A549 treated with AZD9567 at 1 μM for 4 hours (cell line): ENCODE results near the gene IGSF22. TPM values are rescaled to one million over a fixed set of nuclear protein-coding genes. Genes with fewer than 3 reads are reported as not detected.

ENCODE experiments used
- total RNA-seq: library from RNA; stranded (reverse); fragments of 200-300 nt; extraction: Qiagen RNA extraction; gene quantifications from 5 replicates; pipeline ENCODE4 v1.2.3, GENCODE V29; 2022; ENCODE audit not compliant: insufficient read depth

Gene IGSF22
- total RNA-seq, result not detected in 5 replicates

GRCh38 chr11:18726040-18726439 lies at the start of gene IGSF22:
IGSF22 (minus strand) TSS chr11:18726188; CDS start chr11:18724236, 1,952 bp downstream.

GRCh38 chr11:18698341-18699268 lies 27.4 kb downstream of the IGSF22 start, which contains the start of gene TMEM86A:
TMEM86A (plus strand) TSS chr11:18698779; CDS start chr11:18698887, 108 bp downstream.

Other genes starting within 250 kb of the IGSF22 start
- gene TSG101, start 199.2 kb downstream of the IGSF22 start, total RNA-seq, result 95.6 to 154 TPM (median 101 TPM) in 5 replicates
- 18.3 to 22.1 TPM (median 21.0 TPM) in 5 replicates for gene UEVLD, start 137.5 kb downstream of the IGSF22 start, total RNA-seq
- 1.8 to 2.6 TPM (median 2.1 TPM) in 4 of 5 replicates, not detected in the other for gene MISFA, start 126.4 kb downstream of the IGSF22 start, total RNA-seq
- gene SPTY2D1, start 91.8 kb downstream of the IGSF22 start, total RNA-seq, result 15.7 to 20.7 TPM (median 18.0 TPM) in 5 replicates
- gene TMEM86A, start 27.4 kb downstream of the IGSF22 start, total RNA-seq, result 0.25 to 0.42 TPM (median 0.32 TPM) in 4 of 5 replicates, not detected in the other
- gene PTPN5, start 65.6 kb upstream of the IGSF22 start, total RNA-seq, result not detected in 5 replicates
- gene MRGPRX1, start 213.2 kb upstream of the IGSF22 start, total RNA-seq, result not detected in 5 replicates